Aorta (tissue), 5 donors: ENCODE results near the gene LY6G6D. TPM values are rescaled to one million over a fixed set of nuclear protein-coding genes. Genes with fewer than 3 reads are reported as not detected.
"Not testable (repeated sequence)": the region's sequence is repeated elsewhere in the genome, so short reads cannot be mapped to it uniquely, and the experiment has no call there.

Source experiments
- ATAC-seq: fragments of 200-7000 bp; cut with Tn5 transposase; one replicate; pipeline ENCODE4 v1.9.1; 2022; ENCODE audit warnings: moderate library complexity; ENCODE audit not compliant: low FRiP score
- DNase-seq, 2 donors: peaks; one replicate each; pipeline ENCODE4 v3.0.0-alpha.2; 2020
- H3K27ac ChIP-seq, 2 donors: one replicate each; pipeline ENCODE4 v1.5.1; 2013; ENCODE audit warnings: low read length in 2 of 2, mild to moderate bottlenecking in 2 of 2, moderate library complexity in 2 of 2, control low read depth in 1 of 2, inconsistent platforms in 1 of 2, low read depth in 1 of 2
- H3K27me3 ChIP-seq, 2 donors: one replicate each; pipeline ENCODE4 v1.6.1; 2013; ENCODE audit warnings: control low read depth in 1 of 2, low read length in 1 of 2, mild to moderate bottlenecking in 1 of 2, moderate library complexity in 1 of 2; ENCODE audit not compliant: insufficient read depth in 2 of 2, control insufficient read depth in 1 of 2
- H3K36me3 ChIP-seq, 2 donors: one replicate each; pipeline ENCODE4 v1.6.1; 2013; ENCODE audit warnings: control low read depth in 1 of 2, low read length in 1 of 2, mild to moderate bottlenecking in 1 of 2; ENCODE audit not compliant: insufficient read depth in 2 of 2, control insufficient read depth in 1 of 2
- H3K4me1 ChIP-seq, 2 donors: one replicate each; pipeline ENCODE4 v1.6.1; 2013; ENCODE audit warnings: low read length in 2 of 2, control low read depth in 1 of 2, mild to moderate bottlenecking in 1 of 2, moderate library complexity in 1 of 2; ENCODE audit not compliant: insufficient read depth in 2 of 2, control insufficient read depth in 1 of 2
- H3K4me3 ChIP-seq, 2 donors: one replicate each; pipeline ENCODE4 v1.5.1; 2013; ENCODE audit warnings: low read length in 2 of 2, control low read depth in 1 of 2, mild to moderate bottlenecking in 1 of 2
- H3K9me3 ChIP-seq: one replicate; pipeline ENCODE4 v1.6.1; 2013; ENCODE audit warnings: mild to moderate bottlenecking, low read length; ENCODE audit not compliant: control insufficient read depth
- WGBS, 2 donors: extraction: QIAGEN DNeasy Blood & Tissue Kit; methylation state at CpG; one replicate each; pipeline ENCODE4 v1.1.7; 2013; 5-methylcytosine and 5-hydroxymethylcytosine counted together
- intact Hi-C, 2 donors: fragments of 100-400 bp; cut with DNase I; formaldehyde crosslinking; loops; one replicate each; pipeline versions ENCODE4 v1.14.2 to v1.15.0; 2022
- polyA plus RNA-seq, 2 donors: library from polyadenylated mRNA; stranded (reverse); fragments of 200-250 nt; gene quantifications; one replicate each; pipeline ENCODE4 v1.2.3, GENCODE V29; 2013
- total RNA-seq, 2 donors: library from RNA; stranded (reverse); fragmentation: NEBNext Ultra II Directional; extraction: Animal tissue kit (Norgen Biotek cat#: 25700); gene quantifications; one replicate each; pipeline ENCODE4 v1.2.1, GENCODE V29; 2021
- donor health status: healthy with polysubstance abuse.
- donor health status: Bipolar disorder and iron deficiency.
- donor health status: DM: no; HTN: no; CAD: no.
- donor health status: DM: no; HTN: no; CAD: no.
- donor health status: DM: yes; HTN: yes; CAD: no.

Gene LY6G6D
- total and polyA plus RNA-seq, 4 donors = not detected

DNA sequence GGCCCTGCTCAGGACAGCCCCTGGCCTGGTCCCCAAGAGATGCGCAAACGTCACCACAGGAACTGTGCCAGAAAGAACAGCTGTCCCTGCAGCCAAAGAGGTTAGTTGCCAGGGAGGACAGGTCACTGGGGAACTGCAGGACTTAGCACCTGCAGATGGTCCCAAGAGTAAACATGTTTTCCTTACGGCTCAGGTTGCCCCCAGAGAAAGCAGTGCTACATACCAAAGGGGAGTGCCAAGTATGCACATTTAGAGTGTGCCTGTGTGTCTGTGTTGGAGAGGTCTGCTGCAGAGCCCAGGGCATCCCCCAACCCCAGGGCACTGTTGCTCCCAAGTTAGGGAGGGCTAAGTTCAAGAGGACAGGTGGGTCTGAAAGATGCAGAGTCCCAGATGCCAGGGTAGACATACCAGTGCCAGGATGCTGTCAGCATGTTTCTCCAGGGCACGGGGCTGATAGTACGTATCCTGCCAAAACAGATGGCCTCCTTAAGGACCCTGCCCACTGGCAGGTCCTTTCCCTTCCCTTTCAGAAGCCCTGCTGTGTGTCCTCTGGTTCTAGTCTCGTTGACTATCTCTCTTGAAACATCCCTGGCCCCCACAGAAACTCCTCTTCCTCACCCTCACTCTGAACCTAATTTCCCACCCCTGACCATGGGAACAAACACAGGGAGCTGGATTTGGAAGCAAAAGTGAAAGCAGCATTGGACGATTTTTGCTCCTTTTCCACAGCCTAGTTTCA lies 13.3 kb upstream of the LY6G6D start:
- H3K4me3 ChIP-seq = peak overlapping the region; percentile 75 to 95
- DNase-seq (no peak), ATAC-seq (no peak)
- no peaks in the 10 kb centered on the region for H3K27me3 ChIP-seq
- intact Hi-C loops = no loop called here
- H3K9me3 ChIP-seq = no peaks in the 10 kb centered on the region
- no peaks in the 10 kb centered on the region for H3K4me1 ChIP-seq
- no peak overlapping the region for H3K27ac ChIP-seq
- H3K36me3 ChIP-seq = no peaks in the 10 kb centered on the region
- WGBS, 2 donors = 16 to 17% methylated on average over 7 of the region's 7 CpGs

DNA sequence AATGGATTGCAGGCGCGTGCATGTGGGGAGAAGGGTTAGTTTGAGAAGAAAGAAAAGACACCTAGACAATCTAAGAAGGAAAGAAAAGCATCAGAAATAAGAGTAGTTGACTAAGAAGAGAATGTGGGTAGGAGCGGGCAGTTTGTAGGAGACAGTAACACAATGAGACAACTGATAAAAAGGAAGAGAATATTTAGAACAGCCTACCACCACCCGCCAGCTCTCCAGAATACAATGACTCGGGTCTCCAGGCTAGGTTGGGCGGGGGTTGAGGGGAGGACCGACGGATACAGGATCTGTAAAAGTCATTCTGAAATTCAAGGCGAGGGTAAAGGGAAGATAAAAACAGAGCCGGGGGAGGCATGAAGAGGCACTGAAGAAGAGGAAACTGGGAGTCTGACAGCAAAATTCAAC lies 12.7 kb upstream of the LY6G6D start:
- peak; percentile 19 for ATAC-seq
- peak overlapping the region; percentile 95 to 96 for H3K27ac ChIP-seq
- DNase-seq = no peak
- intact Hi-C loops = no loop called here
- H3K9me3 ChIP-seq = no peaks in the 10 kb centered on the region
- H3K27me3 ChIP-seq = no peaks in the 10 kb centered on the region
- no peaks in the 10 kb centered on the region for H3K4me1 ChIP-seq
- WGBS, 2 donors = 0 to 1% methylated on average over 10 of the region's 10 CpGs
- no peaks in the 10 kb centered on the region for H3K36me3 ChIP-seq
- peak overlapping the region; percentile 75 to 95 for H3K4me3 ChIP-seq

DNA sequence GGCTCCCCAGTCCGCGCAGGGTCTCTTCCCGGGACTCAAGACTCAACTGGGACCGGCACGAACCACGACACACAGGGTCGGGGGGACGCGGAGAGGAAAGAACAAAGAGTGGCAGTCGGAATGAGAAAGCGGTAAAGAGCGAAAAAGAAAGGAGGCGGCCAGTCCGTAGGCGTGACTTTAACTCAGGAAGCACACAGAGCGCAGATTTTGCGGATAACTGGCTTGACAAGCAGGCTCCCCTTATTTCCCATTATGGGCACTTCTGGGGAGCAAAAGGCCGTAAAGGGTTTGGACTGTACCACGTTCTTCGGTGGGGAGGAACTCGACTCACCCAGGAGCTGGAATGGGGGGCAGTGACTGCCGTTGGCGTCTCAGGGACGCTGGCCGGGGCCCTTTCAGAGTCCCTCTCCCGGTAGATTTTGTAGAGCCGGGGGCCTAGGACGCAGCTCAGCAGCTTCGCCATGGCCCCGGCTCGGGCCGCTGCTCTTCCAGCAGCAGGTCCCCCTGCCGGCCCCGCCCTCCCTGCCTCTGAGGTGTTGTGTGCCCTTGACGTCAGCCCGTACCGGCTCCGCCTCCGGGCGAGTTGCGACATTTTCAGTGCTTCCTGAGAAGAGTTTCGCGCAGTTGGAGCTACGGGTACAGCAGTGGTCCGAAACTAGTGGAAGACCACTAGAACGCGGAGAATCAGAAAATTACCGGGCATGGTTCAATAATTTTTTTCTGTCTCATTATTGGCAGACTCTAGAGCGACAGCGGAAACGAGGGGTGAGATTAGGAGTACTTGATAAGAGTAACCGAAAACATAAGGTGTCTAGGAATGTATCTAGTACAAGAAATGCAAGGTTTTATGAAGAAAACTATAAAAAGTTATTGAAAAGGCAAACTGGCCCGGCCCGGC lies 12.1 kb upstream of the LY6G6D start, which contains the start of gene ABHD16A:
Gene ABHD16A, minus strand, starts transcription at position 506 of the 898 bp plus-strand sequence. Its CDS starts 43 bp downstream, at position 463.
- intact Hi-C loops = no loop called here

GRCh38 chr6:31705931-31706330 lies 9.2 kb upstream of the LY6G6D start:
- no peaks in the 10 kb centered on the region for H3K36me3 ChIP-seq
- WGBS, 2 donors = 92 to 94% methylated on average over 5 to 6 of the region's 6 CpGs
- DNase-seq = no peak
- no peaks in the 10 kb centered on the region for H3K4me1 ChIP-seq
- no peak overlapping the region for H3K27ac ChIP-seq
- H3K4me3 ChIP-seq = no peak overlapping the region
- intact Hi-C loops = no loop called here
- no peaks in the 10 kb centered on the region for H3K9me3 ChIP-seq
- no peak for ATAC-seq
- no peaks in the 10 kb centered on the region for H3K27me3 ChIP-seq

More for the DNA sequence above, 12.1 kb upstream of the LY6G6D start, which contains the start of gene ABHD16A:
- Histone ChIP-seq H3K27ac (peak within 1 kb of the TSS; percentile 95 to 96), H3K4me3 (peak within 1 kb of the TSS; percentile 75 to 95), H3K4me1 (no peaks in the 10 kb centered on the region), H3K27me3 (no peaks in the 10 kb centered on the region), H3K9me3 (no peaks in the 10 kb centered on the region), H3K36me3 (no peaks in the 10 kb centered on the region)
- 1% methylated on average over 54 of the region's 54 CpGs for WGBS, 2 donors
- DNase-seq (peak; percentile 99 to 100), ATAC-seq (peak; percentile 98)

GRCh38 chr6:31706599-31706998 lies 8.5 kb upstream of the LY6G6D start, which contains the start of gene LY6G6F:
Gene LY6G6F (plus strand): TSS chr6:31706866. CDS start chr6:31706907, 41 bp downstream.
- ATAC-seq (no peak), DNase-seq (no peak)
- no peak within 1 kb of the TSS for H3K27ac ChIP-seq
- intact Hi-C loops = no loop called here
- H3K27me3 ChIP-seq = no peaks in the 10 kb centered on the region
- H3K4me3 ChIP-seq = no peak within 1 kb of the TSS
- 13 to 20% methylated on average over 3 of the region's 3 CpGs for WGBS, 2 donors
- no peaks in the 10 kb centered on the region for H3K9me3 ChIP-seq
- H3K36me3 ChIP-seq = no peaks in the 10 kb centered on the region
- no peaks in the 10 kb centered on the region for H3K4me1 ChIP-seq

DNA sequence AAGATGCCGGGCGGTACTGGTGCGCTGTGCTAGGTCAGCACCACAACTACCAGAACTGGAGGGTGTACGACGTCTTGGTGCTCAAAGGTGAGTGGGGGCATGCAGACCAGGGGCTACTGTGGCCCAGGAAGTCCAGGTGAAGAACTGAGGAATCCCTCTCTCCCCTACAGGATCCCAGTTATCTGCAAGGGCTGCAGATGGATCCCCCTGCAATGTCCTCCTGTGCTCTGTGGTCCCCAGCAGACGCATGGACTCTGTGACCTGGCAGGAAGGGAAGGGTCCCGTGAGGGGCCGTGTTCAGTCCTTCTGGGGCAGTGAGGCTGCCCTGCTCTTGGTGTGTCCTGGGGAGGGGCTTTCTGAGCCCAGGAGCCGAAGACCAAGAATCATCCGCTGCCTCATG lies 7.4 kb upstream of the LY6G6D start:
- intact Hi-C loops = no loop called here
- H3K27ac ChIP-seq = no peak overlapping the region
- H3K4me1 ChIP-seq = no peaks in the 10 kb centered on the region
- H3K36me3 ChIP-seq = no peaks in the 10 kb centered on the region
- H3K9me3 ChIP-seq = no peaks in the 10 kb centered on the region
- no peak for ATAC-seq
- no peak overlapping the region for H3K4me3 ChIP-seq
- DNase-seq = no peak
- 91% methylated on average over 10 of the region's 10 CpGs for WGBS, 2 donors
- no peaks in the 10 kb centered on the region for H3K27me3 ChIP-seq

GRCh38 chr6:31708224-31708623 lies 6.9 kb upstream of the LY6G6D start:
- Histone ChIP-seq H3K9me3 (no peaks in the 10 kb centered on the region), H3K27ac (no peak overlapping the region), H3K27me3 (no peaks in the 10 kb centered on the region), H3K4me3 (no peak overlapping the region), H3K36me3 (no peaks in the 10 kb centered on the region), H3K4me1 (no peaks in the 10 kb centered on the region)
- ATAC-seq (no peak), DNase-seq (no peak)
- intact Hi-C loops = no loop called here
- 94 to 96% methylated on average over 3 of the region's 3 CpGs for WGBS, 2 donors

GRCh38 chr6:31709157-31709556 lies 6.0 kb upstream of the LY6G6D start:
- H3K27ac ChIP-seq, H3K4me1 ChIP-seq, DNase-seq, H3K4me3 ChIP-seq, intact Hi-C loops, H3K27me3 ChIP-seq, H3K9me3 ChIP-seq, H3K36me3 ChIP-seq, ATAC-seq: not testable (repeated sequence)
- 89 to 92% methylated on average over 11 of the region's 11 CpGs for WGBS, 2 donors
